Right ventricle myocardium inferior (tissue), 1 donor: ENCODE measurements around the gene HDHD3. TPM values are rescaled to one million over a fixed set of nuclear protein-coding genes. Genes with fewer than 3 reads are reported as not detected.

Experiments used
- ATAC-seq: fragments of 200-7000 bp; cut with Tn5 transposase; one replicate; pipeline ENCODE4 v1.9.1; 2020; ENCODE audit warnings: mild to moderate bottlenecking, moderate library complexity
- DNase-seq: peaks from one replicate; pipeline ENCODE4 v3.0.0; 2021; ENCODE audit errors: missing footprints
- intact Hi-C: fragments of 100-400 bp; cut with DNase I; formaldehyde crosslinking; loops from one replicate; pipeline ENCODE4 v1.11.0; 2022
- total RNA-seq: library from RNA; stranded (reverse); fragmentation: NEBNext Ultra II Directional; extraction: Animal tissue kit (Norgen Biotek cat#: 25700); gene quantifications from one replicate; pipeline ENCODE4 v1.2.1, GENCODE V29; 2021
- donor health status: DM: no; HTN: yes; CAD: no; lungs with severe emphysema.

HDHD3 gene
- total RNA-seq, 1 donor from 2014 or later: 10.5 TPM

DNA sequence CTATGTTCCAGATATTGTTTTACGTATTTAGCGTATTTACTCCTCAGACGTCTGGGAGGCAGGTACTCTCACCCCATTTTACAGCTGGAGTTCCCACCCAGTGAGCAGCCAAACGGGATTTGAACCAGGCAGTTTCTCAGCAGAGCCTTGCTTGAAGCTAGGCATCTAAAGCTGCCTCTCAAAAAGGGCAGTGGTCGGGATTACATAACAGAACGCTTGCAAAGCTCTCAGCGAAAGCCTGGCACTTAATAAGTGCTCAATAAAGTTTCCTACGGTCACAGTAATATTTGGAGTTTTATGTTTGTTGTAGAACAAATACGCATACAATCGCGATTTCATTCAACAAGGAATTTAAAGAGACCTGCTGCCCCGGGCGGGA lies 27.7 kb downstream of the HDHD3 start:
- no peak for DNase-seq
- ATAC-seq: no peak

DNA sequence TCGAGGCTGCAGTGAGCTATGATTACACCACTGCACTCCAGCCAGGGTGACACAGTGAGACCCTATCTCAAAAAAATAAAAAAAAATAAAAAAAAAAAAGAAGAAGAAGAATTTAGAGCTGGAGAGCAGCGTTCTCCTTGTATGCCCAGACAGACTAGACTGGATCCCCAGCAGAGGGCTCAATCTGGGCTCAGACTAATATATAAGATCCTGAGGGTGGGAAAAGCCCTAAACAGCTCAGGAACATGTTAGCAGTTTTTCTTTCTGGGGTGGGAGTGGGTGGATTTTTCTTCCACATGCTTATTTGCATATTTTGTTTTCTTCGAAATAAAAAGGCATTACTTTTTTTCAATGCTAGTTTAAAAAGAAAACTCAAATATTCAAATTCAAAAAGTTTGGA lies 28.3 kb downstream of the HDHD3 start:
- ATAC-seq: no peak
- DNase-seq: no peak
- intact Hi-C loops: no loop called here

More for the DNA sequence above, 27.7 kb downstream of the HDHD3 start:
- intact Hi-C loops: no loop called here

DNA sequence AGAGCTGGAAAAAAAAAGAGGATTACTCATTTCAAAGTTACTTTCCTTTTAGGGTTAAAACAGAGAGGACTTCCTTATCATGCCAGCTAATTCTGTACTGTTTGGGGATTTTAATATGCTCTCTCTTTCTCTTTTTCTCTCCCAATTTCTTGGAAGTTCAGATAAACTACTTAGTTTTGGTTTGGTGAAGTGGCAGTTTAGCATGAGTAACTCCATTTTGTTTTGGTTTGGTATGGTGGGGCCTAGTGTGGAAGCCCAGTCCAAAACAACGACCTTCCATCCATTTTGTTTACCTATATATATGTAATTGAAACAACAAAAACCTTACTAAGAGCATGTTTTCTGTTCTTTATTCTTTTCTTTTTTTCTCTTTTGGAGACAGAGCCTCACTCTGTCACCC lies 31.1 kb downstream of the HDHD3 start:
- ATAC-seq (no peak), DNase-seq (no peak)
- intact Hi-C loops: no loop called here

DNA sequence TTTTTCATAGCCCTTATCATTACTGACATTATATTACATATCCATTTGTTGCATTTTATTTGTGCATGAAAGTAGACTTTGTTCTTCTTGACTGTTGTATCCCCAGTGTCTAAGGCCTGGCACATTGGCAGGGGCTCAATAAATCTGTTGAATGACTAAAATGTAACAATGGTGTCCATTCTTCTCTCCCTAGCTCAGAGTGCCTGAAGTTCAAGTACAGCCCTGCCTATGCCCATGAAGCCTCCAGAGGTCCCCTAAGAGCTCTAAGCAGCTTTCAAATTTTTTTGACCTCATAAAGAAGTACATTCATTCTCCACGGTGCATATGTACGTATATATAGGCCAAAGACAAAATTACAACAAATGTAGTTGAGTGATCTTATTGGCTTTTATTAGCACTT lies 31.6 kb downstream of the HDHD3 start:
- intact Hi-C loops: no loop called here
- ATAC-seq: no peak
- no peak for DNase-seq

DNA sequence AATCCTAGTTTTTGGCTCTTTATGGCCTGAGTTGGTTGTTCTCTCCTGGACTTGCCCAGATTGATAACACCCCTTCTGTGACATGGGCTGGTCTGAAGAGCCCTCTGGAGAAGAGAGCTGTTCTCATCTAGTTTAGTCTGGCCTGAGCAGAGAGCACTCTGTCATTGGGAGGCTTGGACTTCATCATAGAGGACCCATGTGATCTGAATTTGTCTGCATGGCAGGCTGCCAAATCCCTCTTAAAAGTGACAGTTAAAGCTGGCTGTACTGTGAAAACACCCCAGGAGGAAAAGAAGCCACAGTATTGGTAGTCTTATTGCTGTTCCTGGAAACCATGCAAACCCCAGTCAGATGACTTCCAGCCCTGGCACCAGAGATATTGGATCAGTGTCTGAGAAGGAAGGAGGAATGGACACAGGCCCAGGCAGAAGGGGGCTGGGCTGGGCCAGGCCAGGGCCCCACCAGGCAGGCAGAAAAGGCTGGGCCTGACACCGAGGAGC lies 33.0 kb downstream of the HDHD3 start:
- intact Hi-C loops: loop anchor here (1.0 kb wide), 1 partner anchor 55 kb away; no protein-coding TSS in a partner anchor
- DNase-seq (peak; percentile 77), ATAC-seq (peak; percentile 77)

DNA sequence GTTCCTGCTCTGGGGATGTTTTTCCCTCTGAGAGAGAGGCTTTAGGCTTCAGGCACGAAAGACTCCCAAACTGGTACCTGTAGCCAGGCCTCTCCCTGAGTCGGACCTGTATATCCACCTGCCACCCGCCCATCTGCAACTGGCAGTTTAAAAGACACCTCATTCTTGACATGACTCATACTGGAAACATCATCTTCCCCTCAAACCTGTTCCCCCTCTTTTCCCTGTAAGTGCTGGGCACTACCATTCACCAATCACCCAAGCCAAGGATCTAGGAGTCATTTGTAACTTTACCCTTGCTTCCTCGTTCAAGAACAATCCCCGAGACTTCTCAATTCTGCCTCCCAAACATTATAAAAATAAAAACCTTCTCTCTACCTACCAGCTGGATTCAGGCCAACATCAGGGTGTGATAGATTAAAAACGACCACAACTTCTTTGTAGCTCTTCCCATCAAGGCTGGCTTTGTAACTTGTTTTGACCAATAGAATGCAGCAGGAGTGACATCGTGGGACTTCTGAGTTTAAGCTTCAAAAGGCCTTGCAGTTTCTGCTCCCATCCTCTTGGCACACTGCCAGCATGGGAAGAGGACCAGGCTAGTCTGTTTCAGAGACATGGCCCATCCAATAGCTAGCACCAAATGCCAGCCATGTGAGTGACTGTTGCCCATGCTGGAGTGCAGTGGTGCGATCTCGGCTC lies 34.9 kb downstream of the HDHD3 start:
- ATAC-seq (no peak), DNase-seq (no peak)
- intact Hi-C loops: no loop called here

DNA sequence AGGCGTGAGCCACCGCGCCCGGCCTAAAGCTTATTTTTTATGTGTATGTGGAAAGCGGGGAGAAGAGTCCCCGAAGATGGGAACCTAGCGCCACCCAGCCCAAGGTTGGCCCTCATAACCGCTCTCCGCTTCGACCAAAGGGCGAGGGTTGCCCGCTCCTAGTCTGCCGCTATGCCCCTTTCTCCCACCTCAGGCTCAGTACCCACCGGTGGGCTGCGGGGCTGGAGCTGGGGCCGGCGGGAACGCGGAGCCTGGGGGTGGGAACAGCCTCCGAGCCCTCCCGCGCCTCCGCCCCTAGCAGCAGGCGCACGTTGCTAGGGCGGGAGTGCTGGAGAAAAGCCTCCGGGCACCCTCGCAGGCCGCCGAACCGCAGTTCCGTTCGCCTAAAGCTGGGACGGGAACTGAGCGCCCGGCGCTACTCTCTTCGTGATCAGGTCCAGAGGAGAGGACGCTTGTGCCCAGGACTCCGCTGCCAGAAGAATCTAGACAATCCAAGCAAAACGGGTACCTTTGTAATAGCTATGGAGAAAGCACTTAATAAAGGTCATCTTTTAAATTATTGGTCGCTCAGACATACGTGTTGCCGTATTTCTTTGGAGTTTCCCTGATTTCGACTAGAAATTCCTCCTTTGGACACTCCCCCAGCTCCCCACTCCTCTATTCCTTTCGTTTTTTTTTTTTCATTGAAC lies 36.6 kb downstream of the HDHD3 start, which contains the start of gene WDR31:
Gene WDR31 (minus strand): TSS at position 265 of the 689 bp plus-strand sequence. CDS start 8,253 bp downstream, outside the sequence.
- ATAC-seq (peak; percentile 95), DNase-seq (peak; percentile 94)
- intact Hi-C loops: no loop called here

DNA sequence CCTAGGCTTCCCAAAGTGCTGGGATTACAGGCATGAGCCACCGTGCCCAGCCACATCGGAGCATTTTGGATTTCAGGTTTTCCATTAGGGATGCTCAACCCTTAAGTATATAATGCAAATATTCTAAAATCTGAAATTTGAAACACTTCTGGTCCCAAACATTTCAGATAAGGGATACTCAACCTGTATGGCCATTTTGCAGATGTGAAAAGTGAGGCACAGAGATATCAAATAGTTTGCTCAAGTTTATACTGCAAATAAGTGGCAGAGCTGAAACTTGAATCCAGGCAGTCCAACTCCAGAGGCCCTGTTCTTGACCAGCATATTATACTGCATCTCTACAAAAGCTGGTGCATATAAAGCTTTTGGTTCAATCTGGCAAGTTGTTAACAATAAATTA lies 39.1 kb downstream of the HDHD3 start:
- DNase-seq (no peak), ATAC-seq (no peak)
- intact Hi-C loops: loop anchor here (2.0 kb wide), 2 partner anchors 25 to 63 kb away; partner anchors contain the start of genes CDC26 and PRPF4

DNA sequence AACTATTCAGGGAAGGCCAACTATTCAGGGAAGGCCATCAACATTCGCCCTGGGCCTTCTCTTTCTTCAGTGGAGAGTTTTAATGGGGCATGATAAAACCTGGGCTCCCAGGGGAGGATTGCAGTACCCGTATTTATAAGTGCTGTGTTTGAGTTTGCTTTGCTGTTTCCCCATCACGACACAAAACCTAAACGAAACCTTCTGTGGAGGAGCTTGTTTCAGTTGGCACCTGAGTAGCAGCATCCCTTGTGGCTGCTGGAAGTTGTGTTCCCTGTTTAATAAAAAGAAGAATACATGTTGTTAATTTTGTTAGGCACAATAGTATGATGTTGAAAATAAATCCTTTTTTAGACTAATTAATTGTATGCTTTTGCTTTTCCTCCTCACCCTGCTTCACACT lies 45.0 kb downstream of the HDHD3 start:
- intact Hi-C loops: no loop called here
- ATAC-seq: no peak
- no peak for DNase-seq

DNA sequence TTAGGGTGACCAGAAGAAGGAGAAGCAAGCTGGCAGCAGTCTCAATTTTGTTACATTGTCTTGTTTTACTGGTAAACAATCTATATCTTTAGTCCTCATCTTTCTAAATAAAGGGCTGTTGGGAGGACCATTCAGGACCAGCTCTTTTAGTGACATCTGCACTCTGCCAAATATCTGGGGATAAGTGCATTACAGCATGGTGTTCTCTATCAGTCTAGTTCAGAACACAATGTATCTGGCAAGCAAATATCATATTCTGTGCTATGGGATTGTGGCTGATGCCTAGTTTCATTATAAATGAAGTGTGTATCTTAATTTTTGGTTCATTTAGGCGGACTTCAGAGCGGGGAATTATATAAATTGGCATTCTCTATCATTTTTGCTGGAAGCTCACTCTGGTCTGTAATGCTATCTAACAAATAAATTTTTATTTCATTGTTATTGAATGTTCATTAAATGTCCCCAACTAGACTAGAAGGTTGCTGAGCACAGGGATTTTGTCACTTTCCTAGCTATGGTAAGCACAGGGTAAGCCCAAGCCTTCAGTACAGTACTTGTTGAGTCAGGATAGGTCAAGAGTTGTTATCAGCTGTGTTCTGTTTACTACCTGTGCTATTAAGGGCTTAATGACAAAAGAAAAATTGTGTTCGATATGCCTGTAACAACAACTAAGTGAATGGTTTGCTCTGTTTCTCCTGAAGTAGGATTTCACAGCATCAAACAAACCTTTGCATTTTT lies 48.6 kb downstream of the HDHD3 start:
- DNase-seq (no peak), ATAC-seq (peak; percentile 91)
- intact Hi-C loops: no loop called here

DNA sequence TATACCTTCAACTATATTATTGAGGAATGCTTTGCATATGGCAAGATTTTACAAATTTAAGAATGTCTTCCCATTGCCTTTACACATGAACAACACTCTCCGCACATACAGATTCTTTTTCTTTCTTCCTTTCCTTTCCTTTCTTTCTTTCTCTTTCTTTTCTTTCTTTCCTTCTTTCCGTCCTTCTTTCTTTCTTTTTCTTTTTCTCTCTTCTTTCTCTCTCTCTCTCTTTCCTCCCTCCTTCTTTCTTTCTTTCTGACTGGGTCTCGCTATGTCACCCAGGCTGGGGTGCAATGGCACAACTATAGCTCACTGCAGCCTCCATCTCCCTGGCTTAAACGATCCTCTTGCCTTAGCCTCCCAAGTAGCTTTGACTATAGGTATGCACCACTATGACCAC lies 50.6 kb downstream of the HDHD3 start:
- DNase-seq: no peak
- intact Hi-C loops: no loop called here
- ATAC-seq: no peak

Other genes with a start within 250 kb of the HDHD3 start
- 14.6 TPM for gene SLC31A2, start 226.0 kb downstream of the HDHD3 start, total RNA-seq
- gene FKBP15, start 155.7 kb downstream of the HDHD3 start, total RNA-seq: 19.4 TPM
- 12.0 TPM for gene SLC31A1, start 155.4 kb downstream of the HDHD3 start, total RNA-seq
- 38.3 TPM for gene CDC26, start 101.4 kb downstream of the HDHD3 start, total RNA-seq
- gene PRPF4, start 101.3 kb downstream of the HDHD3 start, total RNA-seq: 11.0 TPM
- gene RNF183, start 73.6 kb downstream of the HDHD3 start, total RNA-seq: not detected
- gene WDR31, start 36.7 kb downstream of the HDHD3 start, total RNA-seq: 13.0 TPM
- 0.35 TPM for gene BSPRY, start 27.4 kb downstream of the HDHD3 start, total RNA-seq
- 136 TPM for gene ALAD, start 24.3 kb upstream of the HDHD3 start, total RNA-seq
- gene POLE3, start 33.7 kb upstream of the HDHD3 start, total RNA-seq: 22.6 TPM
- gene C9orf43, start 33.8 kb upstream of the HDHD3 start, total RNA-seq: 0.24 TPM
- gene RGS3, start 86.7 kb upstream of the HDHD3 start, total RNA-seq: 139 TPM